ENCODE results near the gene MAP7D2.

Gene MAP7D2

GRCh38 chrX:20112022-20112774, 4.5 kb downstream of the MAP7D2 start:
- no peak for DNase-seq

GRCh38 chrX:20111271-20111670, 5.4 kb downstream of the MAP7D2 start:
- DNase-seq, result no peak

GRCh38 chrX:20101934-20102581, 14.6 kb downstream of the MAP7D2 start:
- no peak for DNase-seq

GRCh38 chrX:20091499-20091898, 25.2 kb downstream of the MAP7D2 start:
- no peak for DNase-seq

- DNase-seq, result no peak
Observed at GRCh38 chrX:20089845-20090244, 26.9 kb downstream of the MAP7D2 start.

GRCh38 chrX:20080277-20080676, 36.4 kb downstream of the MAP7D2 start:
- no peak for DNase-seq

- no peak for DNase-seq
Observed at GRCh38 chrX:20071511-20072079, 45.1 kb downstream of the MAP7D2 start.

GRCh38 chrX:20067709-20068561, 48.8 kb downstream of the MAP7D2 start:
- no peak for DNase-seq

GRCh38 chrX:20066968-20067708, 49.6 kb downstream of the MAP7D2 start:
- DNase-seq, result no peak

GRCh38 chrX:20063716-20064351, 52.9 kb downstream of the MAP7D2 start:
- DNase-seq, result no peak

GRCh38 chrX:20063153-20063552, 53.6 kb downstream of the MAP7D2 start:
- no peak for DNase-seq

- no peak for DNase-seq
Observed at GRCh38 chrX:20061855-20062254, 54.9 kb downstream of the MAP7D2 start.

- DNase-seq, result no peak
Observed at GRCh38 chrX:20060961-20061748, 55.6 kb downstream of the MAP7D2 start.

- DNase-seq, result no peak
Observed at GRCh38 chrX:20059467-20060128, 57.1 kb downstream of the MAP7D2 start.

- DNase-seq, result no peak
Observed at GRCh38 chrX:20057479-20057878, 59.2 kb downstream of the MAP7D2 start.

GRCh38 chrX:20056704-20057103, 60.0 kb downstream of the MAP7D2 start:
- DNase-seq, result no peak

- no peak for DNase-seq
Observed at GRCh38 chrX:20053537-20053936, 63.2 kb downstream of the MAP7D2 start.

- no peak for DNase-seq
Observed at GRCh38 chrX:20046864-20047263, 69.8 kb downstream of the MAP7D2 start.

GRCh38 chrX:20046223-20046622, 70.5 kb downstream of the MAP7D2 start:
- no peak for DNase-seq

GRCh38 chrX:20042221-20042620, 74.5 kb downstream of the MAP7D2 start:
- no peak for DNase-seq

- DNase-seq, result no peak
Observed at GRCh38 chrX:20038966-20039365, 77.7 kb downstream of the MAP7D2 start.
